GM19240 (cell line): ENCODE results near the gene ANO9.
"Not testable (repeated sequence)": the region's sequence is repeated elsewhere in the genome, so short reads cannot be mapped to it uniquely, and the experiment has no call there.

Experiments used
- DNase-seq: peaks from one replicate; pipeline ENCODE4 v3.0.0; 2011; ENCODE audit warnings: low spot score; ENCODE audit not compliant: insufficient read length

Gene ANO9

DNA sequence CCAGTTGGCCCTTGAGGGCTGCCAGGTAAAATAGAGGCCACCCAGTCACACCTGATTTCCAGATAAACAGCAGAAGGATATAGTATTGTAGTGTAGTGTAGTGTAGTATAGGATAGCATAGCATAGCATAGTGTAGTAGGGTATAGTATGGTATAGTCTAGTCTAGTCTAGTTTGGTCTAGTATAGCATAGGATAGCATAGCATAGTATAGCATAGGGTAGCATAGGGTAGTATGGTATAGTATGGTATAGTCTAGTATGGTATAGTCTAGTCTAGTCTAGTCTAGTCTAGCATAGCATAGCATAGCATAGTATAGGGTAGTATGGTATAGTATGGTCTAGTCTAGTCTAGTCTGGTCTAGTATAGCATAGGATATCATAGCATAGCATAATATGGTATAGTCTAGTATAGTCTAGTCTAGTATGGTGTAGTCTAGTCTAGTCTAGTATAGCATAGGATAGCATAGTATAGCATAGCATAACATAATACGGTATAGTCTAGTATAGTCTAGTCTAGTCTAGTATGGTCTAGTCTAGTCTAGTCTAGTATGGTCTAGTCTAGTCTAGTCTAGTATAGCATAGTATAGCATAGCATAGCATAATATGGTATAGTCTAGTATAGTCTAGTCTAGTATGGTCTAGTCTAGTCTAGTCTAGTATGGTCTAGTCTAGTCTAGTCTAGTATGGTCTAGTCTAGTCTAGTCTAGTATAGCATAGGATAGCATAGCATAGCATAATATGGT is 6.6 kb downstream of the ANO9 start:
- not testable (repeated sequence) for DNase-seq

DNA sequence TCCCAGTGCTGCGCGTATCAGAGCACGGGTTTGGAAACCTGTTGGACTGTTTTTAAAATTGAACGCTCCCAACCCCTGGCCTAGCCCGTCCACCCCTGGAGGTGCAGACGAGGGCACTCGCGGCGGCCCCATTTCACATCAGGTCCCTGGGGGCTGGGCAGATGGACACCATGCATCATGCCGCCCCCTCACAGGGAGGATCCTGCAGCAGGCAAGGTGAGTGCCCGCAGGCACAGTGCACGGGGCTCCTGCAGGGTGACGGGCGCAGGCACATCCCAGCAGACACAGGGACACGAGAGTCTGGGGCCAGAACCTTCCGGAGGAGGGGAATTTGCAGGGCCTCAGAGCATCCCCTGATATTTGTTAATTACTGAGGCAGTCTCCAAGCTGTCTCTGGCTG is 7.3 kb downstream of the ANO9 start:
- no peak for DNase-seq

DNA sequence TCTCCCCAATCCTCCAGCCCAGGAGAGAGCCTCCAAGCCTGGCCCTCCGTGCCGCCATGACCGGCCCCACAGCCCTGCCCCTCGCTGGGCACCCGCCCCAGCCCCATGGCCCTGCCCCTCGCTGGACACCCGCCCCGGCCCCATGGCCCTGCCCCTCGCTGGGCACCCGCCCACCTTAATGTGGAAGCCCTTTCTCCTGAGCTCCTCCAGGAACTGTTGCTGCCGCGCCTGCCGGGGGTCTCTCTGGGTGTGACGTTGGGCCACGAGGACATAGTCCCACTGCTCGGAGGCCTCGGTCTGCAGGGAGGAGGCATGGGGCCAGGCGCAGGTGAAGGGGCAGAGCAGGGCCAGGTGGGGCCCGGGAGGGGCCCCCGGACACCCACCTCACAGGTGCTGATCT is 8.2 kb downstream of the ANO9 start:
- DNase-seq = no peak

DNA sequence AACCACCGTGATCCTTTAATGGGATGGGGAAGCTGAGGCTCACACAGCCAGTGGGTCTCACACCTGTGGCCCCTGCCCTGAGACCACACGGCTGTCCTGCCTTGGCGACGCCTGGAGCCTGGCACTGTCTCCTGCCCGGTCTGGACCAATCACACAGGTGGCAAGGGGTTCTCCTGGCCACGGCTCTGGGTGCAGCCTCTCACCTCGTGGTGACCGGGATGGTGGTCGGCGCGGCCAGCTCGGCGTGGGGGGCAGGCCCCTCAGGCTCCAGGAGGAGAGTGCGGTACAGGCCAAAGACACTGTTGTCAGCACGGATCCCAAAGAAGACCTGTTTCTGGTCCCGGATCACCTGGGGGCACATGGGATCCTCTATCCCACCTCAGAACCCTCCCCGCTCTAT is 8.7 kb downstream of the ANO9 start:
- no peak for DNase-seq

DNA sequence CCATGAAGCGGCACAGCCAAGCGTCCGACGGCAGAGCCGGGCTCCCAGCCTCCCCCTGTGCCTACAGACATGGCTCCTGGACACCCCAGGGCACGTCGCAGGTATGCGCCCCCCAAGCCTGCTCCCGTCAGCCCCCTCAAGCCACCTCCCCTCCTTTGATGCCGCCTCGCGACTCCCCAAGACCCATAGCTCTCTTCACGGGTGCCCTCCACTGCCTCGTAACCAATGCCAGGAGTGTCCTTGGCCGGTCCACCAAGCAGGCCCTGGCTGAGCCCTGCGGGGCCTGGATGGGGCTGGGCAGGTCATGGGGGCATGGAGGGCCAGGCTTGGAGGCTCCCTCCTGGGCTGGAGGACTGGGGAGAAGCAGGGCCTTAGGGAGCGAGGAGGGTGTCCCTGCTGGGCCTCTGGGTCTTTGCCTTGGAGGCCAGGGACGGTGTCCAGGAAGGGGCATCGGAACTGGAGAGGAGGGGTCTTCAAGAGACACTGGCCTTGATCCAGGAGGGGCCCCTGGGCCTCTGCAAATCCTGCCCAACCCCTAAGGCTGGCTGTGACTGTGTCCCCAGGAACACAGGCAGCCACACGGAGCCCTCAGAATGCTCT is 9.2 kb downstream of the ANO9 start:
- DNase-seq = no peak

DNA sequence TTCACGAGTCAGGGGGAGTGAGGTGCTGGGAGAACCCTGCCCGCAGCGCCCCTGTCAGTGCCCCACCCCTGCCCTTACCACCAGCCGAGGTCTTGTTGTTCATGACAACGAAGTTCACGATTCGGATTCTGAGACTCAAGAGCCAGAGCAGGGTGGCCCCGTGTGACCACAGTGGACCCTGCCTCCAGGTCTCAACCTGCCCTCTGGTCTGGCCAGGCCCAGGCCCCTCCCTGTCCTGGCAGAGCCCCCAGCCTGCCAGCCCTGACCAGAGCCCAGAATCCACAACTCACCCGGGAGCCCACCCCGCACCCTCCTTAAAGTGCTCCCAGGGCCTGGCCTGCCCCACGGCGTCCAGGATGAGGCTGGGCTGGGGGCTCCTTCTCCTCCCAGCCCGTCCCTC is 9.9 kb downstream of the ANO9 start:
- no peak for DNase-seq

DNA sequence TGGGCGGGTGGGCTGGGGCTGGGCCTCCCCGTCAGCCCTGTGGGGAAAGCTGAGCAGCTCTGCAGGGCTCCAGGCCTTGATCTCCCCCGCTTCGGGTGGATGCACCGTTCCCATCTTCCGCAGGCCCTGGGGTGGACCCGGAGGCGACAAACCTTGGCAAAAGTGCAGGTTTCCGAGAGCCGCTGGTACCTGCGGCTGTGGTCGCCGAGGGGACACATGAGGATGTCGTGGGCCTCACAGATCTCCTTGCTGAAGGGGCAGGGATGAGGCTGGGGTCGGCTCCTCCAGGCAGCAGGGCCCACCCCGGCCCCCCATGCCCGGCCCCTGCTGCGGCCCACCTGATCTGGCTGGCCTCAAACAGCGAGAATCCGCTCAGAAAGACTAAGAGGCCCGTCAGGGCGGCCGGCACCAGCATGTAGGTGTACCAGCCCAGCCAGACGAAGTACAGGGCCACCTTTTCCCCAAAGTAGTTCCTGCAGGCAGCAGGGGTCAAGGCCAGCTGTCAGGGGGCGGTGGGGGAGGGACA is 11.8 kb downstream of the ANO9 start:
- no peak for DNase-seq

DNA sequence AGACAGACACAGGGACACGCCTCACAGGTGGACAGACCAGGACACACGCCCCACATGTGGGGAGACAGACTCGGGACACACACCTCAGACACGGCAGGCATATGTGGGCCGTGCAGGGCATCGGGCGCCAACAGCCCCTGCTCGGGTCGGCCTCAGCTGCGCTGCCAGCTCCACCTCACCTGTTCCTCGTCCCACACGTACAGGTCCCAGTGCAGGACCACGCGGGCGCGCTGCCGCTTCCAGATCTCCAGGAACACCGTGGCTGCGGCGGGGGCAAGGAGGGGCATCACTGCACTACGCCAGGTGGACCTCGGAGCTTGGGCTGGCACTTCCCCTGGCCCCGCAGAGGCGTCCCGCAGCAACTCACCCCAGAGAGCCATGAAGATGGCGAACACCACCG is 12.4 kb downstream of the ANO9 start:
- DNase-seq = no peak

DNA sequence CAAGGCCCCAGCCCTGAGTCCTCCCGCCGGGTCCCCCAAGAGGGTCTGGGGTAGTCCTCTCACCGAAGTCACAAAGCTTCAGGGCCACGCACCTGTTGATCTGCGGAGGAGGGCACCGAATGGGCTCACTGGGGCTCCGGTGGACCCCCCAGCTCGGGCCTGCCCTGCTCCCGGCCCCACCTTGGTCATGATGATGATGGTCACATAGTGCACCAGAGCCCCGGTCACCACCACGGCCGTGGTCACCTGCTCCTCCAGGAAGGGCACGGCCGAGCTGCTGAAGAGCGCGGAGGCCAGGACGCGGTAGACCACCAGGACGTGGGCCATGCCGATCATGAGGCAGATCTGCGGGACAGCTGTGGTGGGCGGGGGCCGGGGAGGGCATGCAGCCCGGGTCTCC is 13.5 kb downstream of the ANO9 start:
- DNase-seq = no peak

DNA sequence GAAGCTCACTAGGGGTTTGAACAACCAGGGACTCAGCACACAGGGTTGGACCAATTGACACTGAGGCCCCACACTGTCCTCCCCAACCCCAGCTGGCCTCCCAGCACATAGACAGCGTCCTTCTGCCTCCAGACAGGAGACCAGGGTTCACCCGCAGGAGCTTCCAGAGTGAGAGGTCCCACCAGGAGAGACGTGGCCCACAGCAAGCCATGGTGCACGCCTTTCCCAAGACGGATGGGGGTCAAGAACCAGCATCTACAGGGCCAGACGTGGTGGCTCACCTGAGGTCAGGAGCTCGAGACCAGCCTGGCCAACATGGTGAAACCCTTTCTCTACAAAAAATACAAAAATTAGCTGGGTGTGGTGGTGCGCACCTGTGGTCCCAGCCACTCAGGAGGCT is 15.0 kb downstream of the ANO9 start:
- DNase-seq = no peak

DNA sequence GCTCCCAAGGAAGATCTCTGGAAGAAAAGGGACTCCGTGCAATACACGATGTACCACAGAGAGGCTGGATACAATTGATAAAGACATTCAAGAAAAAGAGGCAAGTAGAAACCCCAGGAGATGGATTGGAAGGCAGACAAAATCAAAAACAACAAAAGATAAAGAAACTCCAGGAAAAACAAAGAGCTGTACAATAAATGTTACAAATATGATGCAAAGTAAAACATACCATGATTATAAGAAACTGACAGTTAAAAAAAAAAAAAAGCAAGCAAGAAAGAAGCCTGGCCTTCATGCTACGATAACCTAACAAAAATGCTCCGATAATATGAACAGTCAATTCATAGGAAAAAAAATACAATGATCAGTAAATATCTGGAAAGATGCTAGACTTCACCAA is 16.5 kb downstream of the ANO9 start:
- DNase-seq = no peak

DNA sequence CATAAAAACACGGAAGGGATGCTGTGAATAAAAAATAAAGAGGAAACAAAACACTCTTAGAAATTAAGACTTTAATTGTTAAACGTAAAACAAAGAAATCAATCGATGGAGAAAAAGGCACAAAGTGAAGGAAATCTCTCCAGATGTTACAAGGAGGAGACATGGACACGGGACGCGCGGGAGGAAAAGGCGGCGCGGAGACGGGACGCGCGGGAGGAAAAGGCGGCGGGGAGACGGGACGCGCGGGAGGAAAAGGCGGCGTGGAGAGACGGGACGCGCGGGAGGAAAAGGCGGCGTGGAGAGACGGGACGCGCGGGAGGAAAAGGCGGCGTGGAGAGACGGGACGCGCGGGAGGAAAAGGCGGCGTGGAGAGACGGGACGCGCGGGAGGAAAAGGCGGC is 17.0 kb downstream of the ANO9 start:
- not testable (repeated sequence) for DNase-seq

DNA sequence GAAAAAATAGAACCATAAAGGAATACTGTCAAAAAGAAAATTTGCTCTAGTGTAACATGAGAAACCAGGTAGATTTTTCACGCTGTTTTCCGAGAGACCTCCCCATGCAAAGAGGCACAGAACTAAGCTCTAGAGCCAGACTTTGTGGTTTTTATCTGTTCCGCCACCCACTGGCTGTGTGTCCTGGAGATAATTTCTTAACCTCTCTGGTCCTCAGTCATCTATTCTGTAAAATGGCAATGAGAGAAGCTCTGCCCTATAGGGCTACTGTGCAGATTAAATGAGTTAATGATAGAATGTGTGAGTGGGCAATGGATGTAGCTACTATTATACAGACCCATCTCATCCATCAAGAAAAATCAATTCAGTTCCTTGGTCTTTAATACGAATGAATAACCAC is 17.6 kb downstream of the ANO9 start:
- no peak for DNase-seq

DNA sequence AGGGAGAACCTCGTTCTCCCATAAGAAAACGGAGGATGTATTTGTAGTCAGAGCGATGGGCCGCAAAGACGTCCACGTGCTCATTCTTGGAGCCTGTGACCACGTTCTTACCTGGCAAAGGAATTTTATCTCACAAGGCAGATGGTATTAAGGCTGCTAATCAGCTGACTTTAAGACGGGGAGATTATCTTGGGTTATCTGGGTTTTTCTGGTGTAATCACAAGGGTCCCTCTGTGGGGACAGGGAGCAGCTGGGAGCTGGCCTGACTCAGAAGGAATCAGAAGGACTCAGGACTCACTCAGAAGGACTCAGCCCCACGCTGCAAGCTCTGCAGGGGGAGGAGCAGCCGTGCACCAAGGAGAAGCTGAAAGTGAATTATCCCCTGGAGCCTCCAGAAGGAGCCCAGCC is 19.6 kb downstream of the ANO9 start:
- no peak for DNase-seq

DNA sequence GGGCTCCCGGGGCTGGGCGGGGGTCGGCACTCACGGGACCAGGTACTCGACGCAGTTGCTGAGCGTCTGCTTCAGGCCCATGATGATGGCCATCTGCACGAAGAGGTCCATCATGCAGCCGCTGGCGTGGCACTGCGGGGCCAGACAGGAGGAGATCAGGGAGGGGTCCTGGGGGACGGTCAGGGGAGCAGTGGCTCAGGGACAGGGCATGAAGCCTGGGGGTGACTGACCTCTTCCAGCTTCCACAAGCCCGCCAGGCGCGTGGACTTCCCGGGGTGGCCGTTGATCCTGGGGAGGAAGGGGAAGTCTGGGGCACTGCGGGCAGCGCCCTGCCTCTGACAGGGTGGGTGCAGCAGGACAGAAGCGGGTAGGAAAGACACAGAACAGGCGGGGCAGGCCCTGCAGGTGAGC is 20.9 kb downstream of the ANO9 start:
- DNase-seq = no peak

DNA sequence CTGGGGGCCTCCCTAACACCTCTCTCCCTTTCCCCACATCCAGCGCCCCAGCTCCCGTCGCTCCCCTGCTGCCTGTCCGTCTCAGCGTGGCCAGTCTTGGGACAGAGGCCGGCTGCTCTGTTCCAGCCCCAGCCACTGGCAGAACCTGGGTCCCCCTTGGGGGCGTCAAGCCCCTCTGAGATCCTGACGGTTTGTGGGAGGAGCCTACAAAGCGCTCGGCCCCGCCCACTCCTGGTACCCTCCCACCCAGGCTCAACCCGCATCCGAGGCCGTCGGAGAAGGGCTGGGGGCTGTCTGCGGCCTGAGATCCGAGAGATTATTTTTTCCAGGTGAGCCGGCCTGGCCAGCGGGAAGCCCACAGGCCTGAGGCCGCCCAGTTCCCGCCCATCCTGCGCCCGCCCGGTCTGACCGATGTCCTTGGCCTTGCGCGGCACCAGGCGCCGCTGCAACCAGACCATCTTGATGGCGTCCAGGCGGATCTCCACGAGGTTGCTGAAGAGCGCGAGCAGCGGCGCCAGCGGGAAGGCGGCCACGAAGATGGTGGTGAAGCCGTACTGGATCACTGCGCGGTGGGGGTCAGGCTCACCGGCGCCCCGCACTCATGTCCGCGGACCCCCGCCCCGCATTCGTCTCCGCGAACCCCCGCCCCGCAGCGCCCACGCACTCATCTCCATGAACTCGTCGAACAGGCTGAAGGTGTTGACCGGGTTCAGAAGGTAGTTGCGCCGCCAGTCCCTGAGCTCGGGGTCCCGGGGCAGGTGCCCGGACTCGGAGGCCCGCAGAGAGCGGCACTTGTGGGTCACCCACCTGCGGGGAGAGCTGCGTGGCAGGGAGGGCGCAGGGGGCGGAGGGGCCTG is 21.5 kb downstream of the ANO9 start:
- DNase-seq = no peak

DNA sequence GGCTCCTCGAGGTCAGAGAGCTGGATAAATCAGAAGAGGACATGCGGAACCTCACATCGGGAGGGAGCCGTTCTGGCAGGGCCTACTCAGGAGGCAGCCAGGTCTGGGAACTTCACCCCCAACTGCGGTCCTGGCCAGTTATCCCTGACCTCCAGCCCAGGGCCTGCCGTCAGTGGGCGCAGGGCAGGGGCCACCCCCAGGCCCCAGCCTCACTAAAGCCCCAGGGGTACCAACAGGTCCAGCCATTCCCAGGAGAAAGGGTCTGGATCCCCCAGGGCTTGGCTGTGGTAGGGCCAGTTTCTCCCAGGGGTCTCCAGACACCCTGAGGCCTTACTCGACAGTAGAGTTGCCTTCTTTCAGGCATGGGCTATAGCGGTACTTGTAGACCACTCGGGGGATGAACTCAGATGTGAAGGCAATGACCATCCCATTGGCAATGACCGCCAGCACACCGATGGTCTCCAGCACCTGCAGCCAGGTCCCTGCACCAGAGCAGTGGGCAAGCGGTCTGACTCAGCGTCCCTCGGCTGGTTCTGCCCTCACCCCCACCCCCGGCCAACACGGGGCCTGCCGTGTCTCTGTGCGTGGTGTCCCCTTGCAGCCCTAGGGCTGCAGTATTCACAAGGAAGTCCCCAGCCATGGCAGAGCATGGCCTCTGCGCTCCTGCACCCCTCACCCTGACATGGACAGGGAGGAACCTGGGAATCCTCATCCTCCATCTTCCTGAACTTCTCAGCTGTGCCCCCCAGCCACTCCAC is 22.4 kb downstream of the ANO9 start:
- DNase-seq = no peak

DNA sequence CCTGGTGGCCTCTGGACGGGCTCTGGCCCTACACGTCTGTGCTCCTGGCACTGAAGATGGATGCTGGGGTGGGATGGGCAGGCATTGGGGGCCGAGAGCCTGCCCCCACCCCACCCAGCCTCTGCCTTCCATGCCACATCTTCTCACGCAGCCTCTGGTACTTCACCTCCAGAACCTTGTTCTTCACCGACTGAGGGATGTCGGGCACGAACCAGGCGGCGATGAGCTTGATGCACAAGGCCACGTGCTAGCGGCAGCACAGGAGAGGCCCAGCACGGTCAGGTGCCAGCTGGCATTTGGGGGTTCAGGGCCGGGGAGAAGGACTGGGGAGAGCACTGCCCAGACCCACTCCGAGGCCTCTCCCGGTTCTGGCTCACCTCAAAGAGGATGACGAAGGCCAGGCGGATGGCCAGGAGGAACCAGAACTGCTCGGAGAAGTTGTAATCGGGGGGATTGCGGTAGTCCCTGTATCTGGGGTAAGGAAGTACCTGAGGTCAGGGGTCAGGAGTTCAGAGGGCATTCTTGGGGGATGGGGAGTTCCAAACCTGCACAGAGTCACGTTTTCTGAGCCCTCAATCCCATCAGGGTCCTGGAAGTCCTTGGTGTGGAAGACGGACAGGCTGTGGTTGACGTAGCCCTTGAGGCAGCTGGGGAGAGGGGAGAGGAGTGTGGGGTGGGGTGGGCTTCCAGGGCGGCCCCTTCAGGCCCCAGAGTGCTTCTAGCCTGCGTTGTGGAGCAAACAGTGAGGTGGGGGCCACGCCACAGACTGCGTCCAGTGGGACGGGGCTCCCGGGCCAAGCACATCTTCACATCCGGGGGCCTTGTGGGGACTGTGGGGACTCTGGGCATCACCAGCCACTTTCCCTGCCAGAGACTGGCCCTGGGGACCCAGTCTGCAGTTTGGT is 23.2 kb downstream of the ANO9 start:
- DNase-seq = no peak

DNA sequence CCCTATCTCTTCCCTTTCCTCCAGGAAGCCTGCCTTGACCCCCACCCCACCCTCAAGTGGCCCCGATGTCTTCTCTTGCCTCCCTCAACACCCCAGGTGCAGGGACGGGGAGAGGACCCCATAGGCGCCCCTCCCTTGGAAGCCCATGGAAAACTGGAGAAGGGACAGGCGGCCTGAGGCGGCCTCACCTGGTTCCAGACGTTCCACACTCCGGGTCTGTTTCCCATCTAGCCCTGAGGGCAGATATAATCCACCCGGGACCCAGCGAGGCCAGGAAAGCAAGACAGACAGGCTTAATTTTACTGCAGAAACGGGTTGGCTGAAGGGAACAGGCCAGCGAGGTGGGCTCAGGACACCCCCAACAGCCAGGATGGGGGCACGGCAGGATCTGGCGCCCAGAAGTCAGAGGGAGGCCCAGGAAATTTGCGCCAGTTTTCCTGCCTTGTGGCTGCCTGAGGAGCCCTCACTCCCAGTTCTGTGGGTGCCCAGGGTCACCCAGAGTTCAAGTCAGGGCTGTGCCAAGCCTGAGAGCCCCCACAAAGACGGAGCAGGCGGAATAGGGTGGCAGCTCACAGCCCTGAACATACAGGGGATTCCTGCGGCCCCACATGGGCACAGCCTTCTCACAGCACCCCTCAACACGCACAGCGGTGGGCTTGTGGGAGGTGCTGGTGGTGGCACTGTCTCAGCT is 24.0 kb downstream of the ANO9 start:
- no peak for DNase-seq
